GM19463 (cell line): ENCODE results near the gene AZU1.

ENCODE experiments used
- ATAC-seq: cut with Tn5 transposase; IDR thresholded peaks from one replicate; pipeline ENCODE4 v1.9.1; 2021; ENCODE audit warnings: mild to moderate bottlenecking, moderate library complexity; ENCODE audit not compliant: unreplicated experiment

AZU1 gene, protein sequence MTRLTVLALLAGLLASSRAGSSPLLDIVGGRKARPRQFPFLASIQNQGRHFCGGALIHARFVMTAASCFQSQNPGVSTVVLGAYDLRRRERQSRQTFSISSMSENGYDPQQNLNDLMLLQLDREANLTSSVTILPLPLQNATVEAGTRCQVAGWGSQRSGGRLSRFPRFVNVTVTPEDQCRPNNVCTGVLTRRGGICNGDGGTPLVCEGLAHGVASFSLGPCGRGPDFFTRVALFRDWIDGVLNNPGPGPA

DNA sequence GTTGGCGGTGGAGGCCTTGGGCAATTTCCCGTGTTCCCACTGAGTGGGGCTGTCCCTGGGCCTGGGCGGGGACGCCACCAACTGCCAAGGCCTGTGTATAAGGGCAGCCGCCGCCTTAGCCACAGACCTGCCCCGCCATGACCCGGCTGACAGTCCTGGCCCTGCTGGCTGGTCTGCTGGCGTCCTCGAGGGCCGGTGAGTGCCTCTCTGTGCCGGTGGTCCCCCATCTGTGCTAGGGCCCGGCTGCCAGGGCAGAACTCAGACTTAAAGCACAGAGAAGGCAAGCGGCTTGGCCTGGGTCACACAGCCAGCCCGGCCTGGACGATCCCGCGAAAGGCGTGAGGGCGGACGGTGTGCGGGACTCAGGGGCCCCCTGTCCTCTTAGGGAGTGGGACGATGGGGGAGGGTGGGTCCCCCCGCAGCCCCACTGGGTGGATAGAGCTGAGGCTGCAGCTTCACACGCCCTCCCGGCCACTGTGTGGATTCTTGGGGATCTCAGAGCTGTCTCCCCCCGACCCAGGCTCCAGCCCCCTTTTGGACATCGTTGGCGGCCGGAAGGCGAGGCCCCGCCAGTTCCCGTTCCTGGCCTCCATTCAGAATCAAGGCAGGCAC lies at the start of gene AZU1:
AZU1 (plus strand) TSS at position 128 of the 612 bp plus-strand sequence; CDS start at position 138, 10 bp downstream.
- ATAC-seq: no peak

DNA sequence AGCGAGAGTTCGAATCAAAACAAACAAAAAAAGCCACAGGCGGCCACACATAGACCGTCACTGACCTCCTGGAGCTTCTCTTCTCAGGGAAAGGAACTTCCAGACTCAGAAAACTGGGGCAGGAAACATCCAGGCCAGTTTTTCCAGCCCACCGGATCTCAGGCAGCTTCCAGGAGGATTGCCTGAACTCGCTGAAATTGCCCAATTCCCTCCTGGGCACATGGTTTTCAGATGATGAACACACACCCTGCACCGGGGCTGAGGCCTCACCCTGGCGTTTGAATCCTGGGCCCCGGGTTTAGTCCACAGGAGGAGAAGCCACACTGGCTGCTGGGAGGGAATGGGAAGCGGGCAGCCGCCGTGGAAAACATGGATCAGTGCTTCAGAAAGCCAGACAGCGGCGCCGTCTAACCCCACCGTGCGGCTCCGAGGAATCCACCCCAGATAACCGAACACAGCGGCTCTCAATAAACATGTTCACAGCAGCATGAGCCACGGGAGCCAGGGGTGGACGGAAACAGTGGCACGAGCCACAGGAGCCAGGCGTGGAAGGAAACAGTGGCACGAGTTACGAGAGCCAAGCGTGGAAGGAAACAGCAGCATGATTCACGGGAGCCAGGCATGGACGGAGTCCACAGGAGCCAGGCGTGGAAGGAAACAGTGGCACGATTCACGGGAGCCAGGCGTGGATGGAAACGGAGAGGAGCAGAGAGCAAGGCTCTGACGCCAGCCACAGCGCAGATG lies 48.6 kb upstream of the AZU1 start:
- ATAC-seq: no peak

DNA sequence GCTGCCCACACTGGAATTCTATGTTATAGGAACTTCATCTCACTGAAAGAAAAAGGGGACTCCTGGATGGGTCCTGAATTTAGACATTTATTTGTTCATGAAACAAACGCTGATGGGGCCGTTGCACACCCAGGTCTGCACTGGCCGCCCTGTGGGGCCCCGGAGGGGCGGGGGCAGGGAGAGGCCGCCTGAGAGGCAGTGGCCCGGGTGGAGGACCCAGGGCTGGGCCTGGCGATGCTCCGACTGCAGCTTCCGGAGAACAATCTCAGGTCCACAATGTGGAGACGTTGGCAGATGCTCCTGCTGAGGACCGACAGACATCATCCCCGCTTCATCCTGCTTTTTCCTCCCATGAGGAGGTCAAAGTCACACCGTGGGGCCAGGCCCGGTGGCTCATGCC lies 46.7 kb upstream of the AZU1 start:
- no peak for ATAC-seq

DNA sequence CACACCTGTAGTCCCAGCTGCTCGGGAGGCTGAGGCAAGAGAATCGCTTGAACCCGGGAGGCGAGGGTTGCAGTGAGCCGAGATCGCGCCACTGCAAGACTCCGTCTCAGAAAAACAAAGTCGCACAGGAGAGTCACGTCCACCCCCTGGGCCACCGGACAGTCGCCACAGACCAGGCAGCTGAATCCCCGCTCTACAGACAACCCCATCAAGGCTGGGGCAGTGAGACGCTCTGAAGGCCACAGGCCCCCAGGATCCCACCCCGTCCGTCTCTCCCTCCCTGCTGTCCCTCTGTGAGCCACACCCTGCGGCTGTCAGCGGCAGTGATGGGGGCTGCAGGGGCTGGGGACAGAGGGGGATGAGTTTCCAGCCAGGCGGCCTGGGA lies 45.8 kb upstream of the AZU1 start:
- ATAC-seq: no peak

DNA sequence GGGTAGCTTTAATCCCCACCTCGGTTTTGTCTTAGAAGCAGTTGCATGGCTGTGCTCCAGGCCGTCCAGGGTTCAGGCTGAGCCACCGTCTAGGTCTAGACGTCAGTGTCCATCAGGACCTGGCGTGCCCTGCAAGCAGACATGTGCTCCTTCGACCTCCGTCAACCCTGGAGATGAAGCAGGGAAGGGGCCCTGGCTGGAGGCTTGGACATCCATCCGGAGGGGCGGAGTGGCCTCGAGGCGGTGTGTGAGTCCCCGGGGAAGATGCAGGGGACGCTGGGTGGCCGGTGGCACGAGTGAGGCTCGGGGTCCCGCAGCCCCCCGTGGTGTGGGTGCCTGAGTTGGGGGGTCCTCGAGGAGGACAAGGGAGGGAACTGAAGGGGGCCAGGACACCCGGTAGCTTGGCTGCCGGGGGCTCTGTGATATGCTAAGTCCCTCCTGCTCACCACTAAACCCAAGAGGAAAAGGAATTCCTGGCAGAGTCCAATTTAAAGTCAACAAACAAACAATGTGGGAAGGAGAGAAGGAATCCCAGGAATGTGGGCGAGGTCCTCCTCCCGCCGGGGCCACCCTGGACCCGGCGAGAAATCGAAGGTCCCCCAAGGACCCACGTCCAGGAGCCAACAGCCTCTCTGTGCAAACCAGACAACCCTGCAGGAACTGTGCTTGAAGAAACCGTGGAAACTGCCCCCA lies 45.3 kb upstream of the AZU1 start:
- no peak for ATAC-seq

DNA sequence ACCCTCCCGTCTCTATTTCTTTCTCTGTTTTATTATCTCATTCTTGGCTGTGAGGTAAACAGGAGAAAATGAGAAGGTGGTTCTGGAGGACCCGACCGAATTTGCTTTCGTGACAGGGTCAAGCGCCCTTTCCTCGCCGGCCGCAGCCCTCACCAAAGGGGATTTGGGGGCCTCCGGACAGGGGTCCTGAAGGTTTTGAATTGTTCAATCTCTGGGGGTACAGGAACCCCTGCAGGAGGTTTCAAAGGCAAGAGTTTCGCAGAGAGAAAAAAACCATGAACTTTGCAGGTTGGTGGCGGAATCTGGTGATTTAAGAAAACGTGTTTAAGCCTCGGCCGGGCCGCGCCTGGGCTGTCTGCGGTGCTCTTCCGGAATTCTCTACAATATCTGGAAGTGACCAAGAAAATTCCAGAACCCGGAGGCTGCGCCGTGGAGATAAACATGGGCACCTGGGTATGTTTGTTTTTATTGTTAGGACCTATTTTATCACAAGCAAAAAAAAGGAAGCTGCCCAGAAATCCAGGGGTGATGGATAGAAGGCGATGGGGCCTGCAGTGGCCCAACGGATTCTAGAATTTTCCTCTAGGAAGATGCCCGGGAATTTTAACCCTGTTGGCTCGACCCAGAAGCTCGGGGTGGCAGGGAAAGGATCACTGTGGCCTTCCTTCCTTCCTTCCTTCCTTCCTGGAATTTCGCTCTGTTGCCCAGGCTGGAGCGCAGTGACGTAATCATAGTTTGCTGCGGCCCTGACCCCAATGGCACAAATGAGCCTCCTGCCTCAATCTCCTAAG lies 44.6 kb upstream of the AZU1 start:
- ATAC-seq: no peak

DNA sequence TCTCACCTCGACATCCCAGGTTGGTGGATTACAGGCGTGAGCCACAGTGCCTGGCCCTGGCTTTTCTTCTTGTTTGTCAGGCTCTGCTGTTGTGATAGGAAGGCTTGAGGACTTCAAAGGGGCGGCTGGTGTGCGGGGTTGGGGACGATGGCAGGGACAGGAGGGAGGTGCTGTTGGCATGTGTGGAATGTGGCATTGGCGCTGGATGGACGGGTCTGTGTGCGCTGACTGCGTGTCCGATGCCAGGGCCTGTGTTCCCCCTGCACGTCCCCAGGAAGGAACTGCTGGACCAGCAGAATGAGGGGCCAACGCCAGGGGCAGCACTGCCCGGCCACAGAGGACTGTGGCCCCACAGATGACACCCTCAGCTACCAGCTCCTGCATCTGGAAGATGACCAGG lies 43.1 kb upstream of the AZU1 start:
- no peak for ATAC-seq

DNA sequence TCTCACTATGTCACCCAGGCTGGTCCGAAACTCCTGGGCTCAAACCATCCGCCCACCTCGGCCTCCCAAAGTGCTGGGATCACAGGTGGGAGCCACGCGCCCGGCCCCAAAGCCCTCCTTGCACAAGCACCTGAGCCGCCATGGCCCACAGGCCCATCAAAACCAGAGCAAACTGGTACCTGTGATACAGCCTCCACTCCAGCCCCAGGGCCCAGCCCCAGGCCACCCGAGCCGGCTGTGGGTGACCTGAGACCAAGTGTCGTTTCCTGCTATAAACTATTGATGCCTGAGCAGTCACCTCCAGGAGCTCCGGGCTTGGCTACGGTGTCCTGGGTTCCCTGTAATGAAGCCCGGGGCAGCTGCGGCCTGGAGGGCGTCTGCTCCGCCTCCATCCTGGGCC lies 40.1 kb upstream of the AZU1 start:
- no peak for ATAC-seq

DNA sequence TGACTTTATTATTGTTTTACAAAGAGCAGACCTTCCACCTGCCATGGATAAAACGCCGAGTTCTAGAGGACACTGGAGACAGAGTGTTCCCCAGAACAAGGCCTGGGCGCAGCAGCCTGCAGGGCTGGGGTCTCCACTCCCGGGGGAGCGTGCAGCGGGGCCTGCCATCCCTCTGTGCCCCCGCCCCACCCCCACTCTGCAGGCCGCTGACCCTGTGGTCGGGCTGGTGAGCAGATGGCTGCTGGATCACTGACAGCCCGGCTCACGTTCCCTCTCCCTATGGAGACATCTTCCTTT lies 39.0 kb upstream of the AZU1 start:
- ATAC-seq: no peak

DNA sequence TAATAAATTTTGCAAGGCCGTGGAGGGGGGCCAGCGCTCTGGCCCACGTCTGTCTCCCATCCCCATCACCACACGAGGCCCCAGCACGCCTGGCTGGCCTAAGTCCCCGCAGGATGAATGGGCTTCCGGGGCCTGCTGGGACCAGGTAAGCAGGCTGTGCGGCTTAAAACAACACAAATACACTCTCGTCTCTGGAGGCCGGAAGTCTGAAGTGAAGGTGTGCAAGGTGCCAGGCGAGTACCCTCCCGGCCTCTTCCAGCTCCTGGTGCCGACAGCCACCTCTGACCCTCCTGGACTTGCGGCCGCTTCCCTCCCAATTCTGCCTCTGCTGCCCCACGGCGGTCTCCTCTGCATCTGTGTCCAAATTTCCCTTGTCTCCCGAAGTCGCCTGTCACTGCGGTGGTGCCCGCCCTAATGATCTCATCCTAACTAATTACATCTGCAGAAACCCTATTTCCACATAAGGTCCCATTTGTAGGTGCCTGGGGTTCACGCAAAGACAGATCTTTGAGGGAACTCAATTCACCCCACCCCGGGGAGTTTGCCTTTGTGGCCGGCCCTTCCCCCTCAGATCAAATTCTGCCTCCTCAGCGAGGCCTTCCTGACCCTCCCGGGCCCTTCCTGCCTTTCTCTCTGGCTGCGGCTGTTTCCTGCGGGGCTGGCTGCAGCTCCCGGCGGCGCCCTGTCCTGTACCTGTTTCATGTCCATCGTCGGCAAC lies 38.5 kb upstream of the AZU1 start:
- ATAC-seq: no peak

DNA sequence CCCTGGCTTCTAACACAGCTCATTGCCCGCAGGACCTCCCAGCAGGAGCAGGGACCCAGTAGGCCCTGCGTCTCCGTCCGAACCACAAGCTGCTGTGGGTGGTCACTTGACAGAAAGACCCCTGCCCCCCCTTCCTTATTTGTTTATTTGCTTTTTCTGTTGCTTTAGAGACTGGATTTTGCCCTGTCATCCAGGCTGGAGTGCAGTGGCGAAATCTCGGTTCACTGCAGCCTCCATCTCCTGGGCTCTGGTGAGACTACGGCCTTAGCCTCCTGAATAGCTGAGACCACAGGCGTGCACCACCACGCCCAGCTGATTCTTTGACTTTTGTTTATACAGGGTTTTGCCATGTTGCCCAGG lies 38.0 kb upstream of the AZU1 start:
- no peak for ATAC-seq

DNA sequence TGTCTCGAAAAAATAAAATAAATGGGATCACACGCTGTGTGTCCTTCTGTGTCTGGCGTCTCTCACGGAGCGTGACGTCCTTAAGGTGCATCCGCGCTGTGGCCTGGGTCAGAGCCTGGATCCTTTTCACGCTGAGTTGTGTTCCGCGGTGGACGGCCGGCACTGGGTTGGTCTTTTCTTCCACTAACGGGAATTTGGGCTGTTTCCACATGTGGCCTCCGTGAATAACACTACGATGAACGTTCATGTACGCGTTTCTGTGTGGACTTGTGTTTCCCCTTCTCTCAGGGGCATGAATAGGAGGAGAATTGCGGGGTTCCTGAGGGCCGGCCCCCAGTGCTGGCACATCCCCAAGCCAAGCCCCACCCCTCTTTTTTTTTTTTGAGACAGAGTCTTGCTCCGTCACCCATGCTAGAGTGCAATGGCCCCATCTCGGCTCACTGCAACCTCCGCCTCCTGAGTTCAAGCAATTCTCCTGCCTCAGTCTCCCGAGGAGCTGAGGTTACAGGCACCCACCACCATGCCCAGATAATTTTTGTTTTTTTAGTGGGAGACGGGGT lies 36.5 kb upstream of the AZU1 start:
- no peak for ATAC-seq

DNA sequence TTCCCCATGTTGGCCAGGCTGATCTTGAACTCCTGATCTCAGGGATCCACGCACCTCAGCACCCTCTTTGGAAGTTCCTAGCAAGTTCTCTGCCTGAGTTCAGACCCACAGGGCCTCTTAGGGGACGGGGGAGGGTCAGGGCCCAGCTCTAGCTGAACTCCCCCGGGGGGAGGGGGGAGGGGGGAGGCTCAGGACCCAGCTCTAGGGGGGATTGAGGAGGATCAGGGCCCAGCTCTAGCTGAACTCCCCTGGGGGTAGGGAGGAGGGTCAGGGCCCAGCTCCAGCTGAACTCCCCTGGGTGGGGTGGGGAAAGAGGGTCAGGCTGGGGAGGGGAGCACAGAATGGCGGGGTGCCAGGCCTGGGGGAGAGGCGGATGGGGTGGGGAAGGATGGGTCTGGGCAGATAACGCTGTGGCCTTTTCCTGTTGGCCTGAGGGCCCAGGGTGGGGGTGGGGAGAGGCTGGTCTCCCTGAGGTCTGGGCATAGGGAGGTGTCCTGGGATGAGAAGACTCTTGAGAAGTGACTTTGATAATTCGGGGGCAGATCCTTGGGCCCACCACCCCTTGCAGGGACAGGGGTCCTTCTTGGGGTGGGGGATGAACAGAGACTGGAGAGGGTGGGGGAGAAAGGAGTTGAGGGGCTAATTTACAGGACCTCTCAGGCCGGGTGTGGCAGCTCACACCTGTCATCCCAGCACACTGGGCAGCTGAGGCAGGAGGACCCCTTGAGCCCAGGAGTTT lies 35.9 kb upstream of the AZU1 start:
- ATAC-seq: no peak

DNA sequence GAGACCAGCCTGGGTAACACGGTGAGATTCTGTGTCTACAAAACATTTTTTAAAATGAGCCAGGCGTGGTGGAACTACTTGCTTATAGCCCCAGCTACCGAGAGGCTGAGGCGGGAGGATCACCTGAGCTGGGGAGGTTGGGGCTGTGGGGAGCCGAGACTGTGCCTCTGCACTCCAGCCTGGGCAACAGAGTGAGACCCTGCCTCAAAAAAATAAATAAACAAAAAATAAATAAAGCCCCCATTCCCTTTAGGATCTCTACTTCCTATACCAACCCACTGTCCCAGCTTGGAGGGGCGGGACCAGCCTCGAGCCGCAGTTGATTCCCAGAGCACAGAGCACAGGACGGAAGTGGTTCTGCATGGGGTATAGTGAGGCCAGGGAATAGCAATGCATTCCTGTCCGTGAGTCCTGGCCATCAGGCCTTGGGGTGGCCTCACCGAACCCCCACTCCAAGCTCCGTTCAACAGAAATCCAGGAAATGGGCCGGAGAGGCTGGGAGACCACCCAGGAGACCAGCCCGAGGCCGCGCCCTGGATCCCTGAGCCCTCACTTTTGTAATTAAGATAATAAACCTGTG lies 35.2 kb upstream of the AZU1 start:
- ATAC-seq: no peak

DNA sequence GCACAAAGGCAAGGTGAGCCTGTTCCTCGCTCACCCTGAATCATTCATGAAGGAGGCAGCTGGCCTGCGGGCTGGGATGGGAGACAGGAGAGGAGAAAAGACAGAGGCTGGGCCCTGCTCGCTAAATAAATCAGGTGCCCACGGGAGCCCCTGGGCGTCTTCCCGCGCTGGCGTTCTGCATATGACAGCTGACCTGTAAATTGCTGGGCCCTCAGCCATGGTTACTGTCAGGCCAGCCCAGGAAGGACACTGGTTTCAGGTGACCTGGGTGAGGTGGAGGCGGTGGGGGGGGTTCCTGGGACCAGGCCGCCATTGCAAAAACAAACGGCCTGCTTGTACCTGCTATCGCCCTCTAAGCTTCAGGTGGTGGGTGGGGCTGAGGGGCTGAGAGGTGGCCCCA lies 33.8 kb upstream of the AZU1 start:
- ATAC-seq: no peak

DNA sequence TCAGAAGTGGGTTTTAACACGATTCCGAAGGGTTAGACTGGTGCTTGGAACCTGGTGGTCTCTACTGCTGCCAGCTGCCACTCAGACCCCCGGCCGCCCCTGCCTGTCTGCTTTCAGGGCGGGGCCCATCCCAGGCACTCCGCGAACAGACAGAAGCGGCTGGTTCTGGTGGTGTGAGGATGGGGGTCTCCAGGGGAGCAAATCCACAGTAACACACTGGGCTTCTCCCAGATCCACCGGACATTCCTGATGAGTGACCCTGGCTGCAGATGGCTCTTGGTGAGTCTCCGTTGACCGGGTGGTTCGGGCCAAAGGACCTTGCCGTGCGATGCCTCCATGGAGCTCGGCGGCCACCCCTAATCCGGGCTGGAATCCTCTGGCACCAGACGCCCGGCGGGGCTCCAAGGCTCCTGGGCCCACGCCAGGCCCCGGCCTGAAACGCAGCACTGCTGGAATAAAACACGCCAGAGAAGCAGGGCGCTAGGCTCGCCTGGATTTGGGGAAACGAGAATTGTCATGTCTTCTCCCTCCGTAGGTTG lies 32.5 kb upstream of the AZU1 start:
- ATAC-seq: no peak

DNA sequence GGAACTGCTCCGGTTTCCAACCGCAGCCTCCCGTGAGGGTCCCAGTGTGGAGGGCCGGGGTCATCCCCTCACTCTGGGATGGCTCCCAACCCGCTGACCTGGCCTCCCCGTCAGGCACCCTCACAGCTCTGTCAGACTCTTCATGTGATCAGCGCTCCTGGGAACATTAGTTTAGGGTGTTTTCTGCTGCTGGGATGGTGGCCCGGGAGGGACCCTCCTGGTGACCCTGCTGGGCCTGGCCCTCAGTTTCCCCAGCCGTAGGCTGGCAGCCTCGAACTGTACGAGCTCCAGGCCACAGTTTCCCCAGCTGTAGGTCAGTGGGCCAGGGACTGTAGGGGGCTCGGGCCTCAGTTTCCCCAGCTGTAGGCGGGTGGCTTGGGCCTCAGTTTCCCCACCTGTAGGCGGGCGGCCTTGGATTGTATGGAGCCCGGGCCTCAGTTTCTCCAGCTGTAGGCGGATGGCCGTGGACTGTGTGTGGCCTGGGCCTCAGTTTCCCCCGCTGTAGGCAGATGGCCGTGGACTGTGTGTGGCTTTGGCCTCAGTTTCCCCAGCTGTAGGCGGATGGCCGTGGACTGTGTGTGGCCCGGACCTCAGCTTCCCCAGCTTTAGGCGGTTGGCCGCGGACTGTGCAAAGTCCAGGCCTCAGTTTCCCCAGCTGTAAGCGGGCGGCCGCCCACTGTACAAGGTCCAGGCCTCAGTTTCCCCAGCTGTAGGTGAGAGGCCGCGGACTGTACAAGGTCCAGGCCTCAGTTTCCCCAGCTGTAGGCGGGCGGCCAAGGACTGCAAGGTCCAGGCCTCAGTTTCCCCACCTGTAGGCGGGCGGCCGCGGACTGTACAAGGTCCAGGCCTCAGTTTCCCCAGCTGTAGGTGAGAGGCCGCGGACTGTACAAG lies 31.7 kb upstream of the AZU1 start:
- no peak for ATAC-seq
